ENCODE results near the gene ARSA.

- TF ChIP-seq, protein P1, sequence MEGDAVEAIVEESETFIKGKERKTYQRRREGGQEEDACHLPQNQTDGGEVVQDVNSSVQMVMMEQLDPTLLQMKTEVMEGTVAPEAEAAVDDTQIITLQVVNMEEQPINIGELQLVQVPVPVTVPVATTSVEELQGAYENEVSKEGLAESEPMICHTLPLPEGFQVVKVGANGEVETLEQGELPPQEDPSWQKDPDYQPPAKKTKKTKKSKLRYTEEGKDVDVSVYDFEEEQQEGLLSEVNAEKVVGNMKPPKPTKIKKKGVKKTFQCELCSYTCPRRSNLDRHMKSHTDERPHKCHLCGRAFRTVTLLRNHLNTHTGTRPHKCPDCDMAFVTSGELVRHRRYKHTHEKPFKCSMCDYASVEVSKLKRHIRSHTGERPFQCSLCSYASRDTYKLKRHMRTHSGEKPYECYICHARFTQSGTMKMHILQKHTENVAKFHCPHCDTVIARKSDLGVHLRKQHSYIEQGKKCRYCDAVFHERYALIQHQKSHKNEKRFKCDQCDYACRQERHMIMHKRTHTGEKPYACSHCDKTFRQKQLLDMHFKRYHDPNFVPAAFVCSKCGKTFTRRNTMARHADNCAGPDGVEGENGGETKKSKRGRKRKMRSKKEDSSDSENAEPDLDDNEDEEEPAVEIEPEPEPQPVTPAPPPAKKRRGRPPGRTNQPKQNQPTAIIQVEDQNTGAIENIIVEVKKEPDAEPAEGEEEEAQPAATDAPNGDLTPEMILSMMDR (conservative IDR thresholded peaks at IDR 0.05; ENCODE audit: low read depth, low read length) = no peak
- TF ChIP-seq EZH2phosphoT487 (IDR thresholded peaks at IDR 0.05; ENCODE audit: borderline replicate concordance, low read length) = no peak
- TF ChIP-seq EZH2 (IDR thresholded peaks at IDR 0.05; ENCODE audit: low read length, unreplicated experiment) = no peak
Observed at GRCh38 chr22:50672041-50672440, 44.1 kb upstream of the ARSA start.
